ENCODE results near the gene GRAMD1B. TPM values are rescaled to one million over a fixed set of nuclear protein-coding genes. Genes with fewer than 3 reads are reported as not detected.

The GRAMD1B gene
- total RNA-seq, 5 donors from 2014 or later (not counting 1 experiment from before 2014, with no cell fraction given): 8.6 to 15.6 (median 10.5) TPM

- H3K27ac ChIP-seq (ENCODE audit: low read length): no peak overlapping the region
- DNase-seq (no peak), ATAC-seq (replicated peaks in 1 of 4) (no peak)
- no peaks in the 10 kb centered on the region for H3K27me3 Mint-ChIP-seq
- ChIA-PET CTCF (interaction anchor here (0.5 to 4.4 kb wide), 6 partner anchors 13 to 77 kb away, joined by 3 to 138 read pairs (median 4); no protein-coding TSS in a partner anchor), POLR2A (interaction anchor here in 1 of 2 donors (0.5 kb wide), 1 partner anchor 1090 kb away, joined by 4 read pairs; no protein-coding TSS in a partner anchor)
- no peaks in the 10 kb centered on the region for H3K9me3 Mint-ChIP-seq
- peaks cover 8 to 30% (median 14%) of the 10 kb centered on the region in 3 donors for H3K4me1 Mint-ChIP-seq
- H3K36me3 Mint-ChIP-seq: peaks cover 15% of the 10 kb centered on the region
- no peak overlapping the region for H3K27ac Mint-ChIP-seq
- H3K36me3 ChIP-seq (ENCODE audit: control insufficient read depth in 2 of 2, extremely low read depth in 1 of 2, insufficient read depth in 1 of 2, low read length in 1 of 2): peaks cover 0 to 2% of the 10 kb centered on the region in 2 donors
- peaks cover 0 to 28% of the 10 kb centered on the region in 2 experiments for H3K4me1 ChIP-seq (ENCODE audit: control insufficient read depth in 1 of 2, extremely low read depth in 1 of 2, insufficient read depth in 2 of 2, low read length in 2 of 2)
- H3K4me3 ChIP-seq (ENCODE audit: control insufficient read depth in 1 of 2, extremely low read depth in 1 of 2, low read length in 1 of 2): no peak overlapping the region
- no peaks in the 10 kb centered on the region for H3K27me3 ChIP-seq (replicated peaks in 1 of 2; ENCODE audit: control insufficient read depth in 2 of 2, extremely low read depth in 1 of 2, insufficient read depth in 2 of 2, low read length in 1 of 2)
- H3K4me3 Mint-ChIP-seq: no peak overlapping the region
- 66% methylated on average over 2 of the region's 4 CpGs for WGBS (ENCODE audit: insufficient coverage)
- no peaks in the 10 kb centered on the region for H3K9me3 ChIP-seq
These were observed 50.3 kb downstream of the GRAMD1B start for GRCh38 chr11:123480290-123480815.

- no peak for DNase-seq
- Mint-ChIP-seq H3K27me3 (no peaks in the 10 kb centered on the region), H3K27ac (no peak overlapping the region), H3K36me3 (peaks cover 16% of the 10 kb centered on the region), H3K4me1 (peaks cover 8 to 30% (median 14%) of the 10 kb centered on the region in 3 donors), H3K4me3 (no peak overlapping the region), H3K9me3 (no peaks in the 10 kb centered on the region)
- Histone ChIP-seq H3K4me1 (ENCODE audit: control insufficient read depth in 1 of 2, extremely low read depth in 1 of 2, insufficient read depth in 2 of 2, low read length in 2 of 2) (peaks cover 0 to 28% of the 10 kb centered on the region in 2 experiments), H3K36me3 (ENCODE audit: control insufficient read depth in 2 of 2, extremely low read depth in 1 of 2, insufficient read depth in 1 of 2, low read length in 1 of 2) (peaks cover under 1 to 2% of the 10 kb centered on the region in 2 donors), H3K9me3 (no peaks in the 10 kb centered on the region), H3K27ac (ENCODE audit: low read length) (no peak overlapping the region), H3K4me3 (ENCODE audit: control insufficient read depth in 1 of 2, extremely low read depth in 1 of 2, low read length in 1 of 2) (no peak overlapping the region), H3K27me3 (replicated peaks in 1 of 2; ENCODE audit: control insufficient read depth in 2 of 2, extremely low read depth in 1 of 2, insufficient read depth in 2 of 2, low read length in 1 of 2) (no peaks in the 10 kb centered on the region)
- 84% methylated on average over 10 of the region's 11 CpGs for WGBS (ENCODE audit: insufficient coverage)
- ATAC-seq (replicated peaks in 1 of 4): no peak
- POLR2A ChIA-PET: interaction anchor here in 1 of 2 donors (0.5 kb wide), 1 partner anchor 1091 kb away, joined by 4 read pairs; no protein-coding TSS in a partner anchor
- CTCF ChIA-PET: interaction anchor here (0.6 to 4.4 kb wide), 3 partner anchors 73 to 78 kb away, joined by 3 to 138 read pairs (median 34); no protein-coding TSS in a partner anchor
These were observed 50.8 kb downstream of the GRAMD1B start for GRCh38 chr11:123480882-123481281.

GRCh38 chr11:123481640-123482039 is 51.6 kb downstream of the GRAMD1B start:
- peak overlapping the region in 1 of 2 donors; percentile 3 for H3K27ac Mint-ChIP-seq
- no CpG with 5 or more reads among the region's 3 CpGs for WGBS (ENCODE audit: insufficient coverage)
- H3K27ac ChIP-seq (ENCODE audit: low read length): no peak overlapping the region
- peak in 2 of 35 experiments; percentile 3 to 20 for DNase-seq
- POLR2A ChIA-PET: no interaction called here
- CTCF ChIA-PET: interaction anchor here in 1 of 2 donors (0.9 kb wide), 1 partner anchor 74 kb away, joined by 3 read pairs; no protein-coding TSS in a partner anchor
- peaks cover 18% of the 10 kb centered on the region for H3K36me3 Mint-ChIP-seq
- ATAC-seq (replicated peaks in 1 of 4): no peak
- H3K4me3 ChIP-seq (ENCODE audit: control insufficient read depth in 1 of 2, extremely low read depth in 1 of 2, low read length in 1 of 2): no peak overlapping the region
- H3K4me1 ChIP-seq (ENCODE audit: control insufficient read depth in 1 of 2, extremely low read depth in 1 of 2, insufficient read depth in 2 of 2, low read length in 2 of 2): peaks cover 0 to 28% of the 10 kb centered on the region in 2 experiments
- peaks cover 8 to 30% (median 14%) of the 10 kb centered on the region in 3 donors for H3K4me1 Mint-ChIP-seq
- H3K36me3 ChIP-seq (ENCODE audit: control insufficient read depth in 2 of 2, extremely low read depth in 1 of 2, insufficient read depth in 1 of 2, low read length in 1 of 2): peaks cover 2 to 4% of the 10 kb centered on the region in 2 donors
- no peak overlapping the region for H3K4me3 Mint-ChIP-seq
- no peaks in the 10 kb centered on the region for H3K9me3 Mint-ChIP-seq
- no peaks in the 10 kb centered on the region for H3K27me3 Mint-ChIP-seq
- no peaks in the 10 kb centered on the region for H3K9me3 ChIP-seq
- no peaks in the 10 kb centered on the region for H3K27me3 ChIP-seq (replicated peaks in 1 of 2; ENCODE audit: control insufficient read depth in 2 of 2, extremely low read depth in 1 of 2, insufficient read depth in 2 of 2, low read length in 1 of 2)

GRCh38 chr11:123482218-123482617 is 52.1 kb downstream of the GRAMD1B start:
- Mint-ChIP-seq H3K27me3 (no peaks in the 10 kb centered on the region), H3K9me3 (no peaks in the 10 kb centered on the region), H3K4me3 (no peak overlapping the region), H3K36me3 (peaks cover 18% of the 10 kb centered on the region), H3K4me1 (peaks cover 8 to 30% (median 14%) of the 10 kb centered on the region in 3 donors), H3K27ac (no peak overlapping the region)
- CTCF ChIA-PET: interaction anchor here in 1 of 2 donors (0.9 to 1.0 kb wide), 2 partner anchors 74 to 75 kb away, joined by 3 to 6 read pairs; no protein-coding TSS in a partner anchor
- Histone ChIP-seq H3K4me3 (ENCODE audit: control insufficient read depth in 1 of 2, extremely low read depth in 1 of 2, low read length in 1 of 2) (no peak overlapping the region), H3K27me3 (replicated peaks in 1 of 2; ENCODE audit: control insufficient read depth in 2 of 2, extremely low read depth in 1 of 2, insufficient read depth in 2 of 2, low read length in 1 of 2) (no peaks in the 10 kb centered on the region), H3K9me3 (no peaks in the 10 kb centered on the region), H3K4me1 (ENCODE audit: control insufficient read depth in 1 of 2, extremely low read depth in 1 of 2, insufficient read depth in 2 of 2, low read length in 2 of 2) (peaks cover 0 to 28% of the 10 kb centered on the region in 2 experiments), H3K27ac (ENCODE audit: low read length) (no peak overlapping the region), H3K36me3 (ENCODE audit: control insufficient read depth in 2 of 2, extremely low read depth in 1 of 2, insufficient read depth in 1 of 2, low read length in 1 of 2) (peaks cover 2 to 4% of the 10 kb centered on the region in 2 donors)
- 90% methylated on average over 2 of the region's 6 CpGs for WGBS (ENCODE audit: insufficient coverage)
- ATAC-seq (replicated peaks in 1 of 4) (no peak), DNase-seq (no peak)
- POLR2A ChIA-PET: no interaction called here

- POLR2A ChIA-PET: interaction anchor here in 1 of 2 donors (0.7 kb wide), 1 partner anchor 75 kb away, joined by 5 read pairs; no protein-coding TSS in a partner anchor
- Histone ChIP-seq H3K36me3 (ENCODE audit: control insufficient read depth in 2 of 2, extremely low read depth in 1 of 2, insufficient read depth in 1 of 2, low read length in 1 of 2) (peaks cover 2 to 4% of the 10 kb centered on the region in 2 donors), H3K4me1 (ENCODE audit: control insufficient read depth in 1 of 2, extremely low read depth in 1 of 2, insufficient read depth in 2 of 2, low read length in 2 of 2) (peaks cover 0 to 25% of the 10 kb centered on the region in 2 experiments), H3K4me3 (ENCODE audit: control insufficient read depth in 1 of 2, extremely low read depth in 1 of 2, low read length in 1 of 2) (no peak overlapping the region), H3K27ac (ENCODE audit: low read length) (no peak overlapping the region), H3K27me3 (replicated peaks in 1 of 2; ENCODE audit: control insufficient read depth in 2 of 2, extremely low read depth in 1 of 2, insufficient read depth in 2 of 2, low read length in 1 of 2) (no peaks in the 10 kb centered on the region), H3K9me3 (no peaks in the 10 kb centered on the region)
- 75% methylated on average over 2 of the region's 8 CpGs for WGBS (ENCODE audit: insufficient coverage)
- Mint-ChIP-seq H3K36me3 (peaks cover 18% of the 10 kb centered on the region), H3K4me3 (no peak overlapping the region), H3K4me1 (peaks cover 6 to 28% (median 12%) of the 10 kb centered on the region in 3 donors), H3K27ac (no peak overlapping the region), H3K27me3 (no peaks in the 10 kb centered on the region), H3K9me3 (no peaks in the 10 kb centered on the region)
- no peak for ATAC-seq (replicated peaks in 1 of 4)
- no peak for DNase-seq
- CTCF ChIA-PET: interaction anchor here (0.7 to 1.0 kb wide), 5 partner anchors 13 to 458 kb away, joined by 3 to 6 read pairs (median 3); no protein-coding TSS in a partner anchor
These were observed 53.0 kb downstream of the GRAMD1B start for GRCh38 chr11:123483058-123483457.

- Histone ChIP-seq H3K4me1 (ENCODE audit: control insufficient read depth in 1 of 2, extremely low read depth in 1 of 2, insufficient read depth in 2 of 2, low read length in 2 of 2) (peaks cover 0 to 21% of the 10 kb centered on the region in 2 experiments), H3K9me3 (no peaks in the 10 kb centered on the region), H3K4me3 (ENCODE audit: control insufficient read depth in 1 of 2, extremely low read depth in 1 of 2, low read length in 1 of 2) (no peak overlapping the region), H3K27me3 (replicated peaks in 1 of 2; ENCODE audit: control insufficient read depth in 2 of 2, extremely low read depth in 1 of 2, insufficient read depth in 2 of 2, low read length in 1 of 2) (no peaks in the 10 kb centered on the region), H3K27ac (ENCODE audit: low read length) (no peak overlapping the region), H3K36me3 (ENCODE audit: control insufficient read depth in 2 of 2, extremely low read depth in 1 of 2, insufficient read depth in 1 of 2, low read length in 1 of 2) (peaks cover 2 to 4% of the 10 kb centered on the region in 2 donors)
- H3K27ac Mint-ChIP-seq: no peak overlapping the region
- no CpG with 5 or more reads among the region's 4 CpGs for WGBS (ENCODE audit: insufficient coverage)
- H3K9me3 Mint-ChIP-seq: no peaks in the 10 kb centered on the region
- POLR2A ChIA-PET: interaction anchor here in 1 of 2 donors (0.7 kb wide), 1 partner anchor 75 kb away, joined by 5 read pairs; no protein-coding TSS in a partner anchor
- CTCF ChIA-PET: interaction anchor here (0.7 to 1.0 kb wide), 5 partner anchors 13 to 458 kb away, joined by 3 to 6 read pairs (median 3); no protein-coding TSS in a partner anchor
- H3K4me1 Mint-ChIP-seq: peaks cover 2 to 24% (median 8%) of the 10 kb centered on the region in 3 donors
- no peak for DNase-seq
- H3K4me3 Mint-ChIP-seq: no peak overlapping the region
- H3K36me3 Mint-ChIP-seq: peaks cover 18% of the 10 kb centered on the region
- no peak for ATAC-seq (replicated peaks in 1 of 4)
- H3K27me3 Mint-ChIP-seq: no peaks in the 10 kb centered on the region
These were observed 53.4 kb downstream of the GRAMD1B start for GRCh38 chr11:123483466-123483865.

All from T-cell (primary cell).